ENCODE measurements around the gene GMCL2. TPM values are rescaled to one million over a fixed set of nuclear protein-coding genes. Genes with fewer than 3 reads are reported as not detected.

The GMCL2 gene
- total and polyA plus RNA-seq, 4 donors, result not detected

- 29% methylated on average over 2 of the region's 2 CpGs for WGBS
- Histone ChIP-seq H3K4me1 (ENCODE audit: control insufficient read depth in 4 of 4, insufficient read depth in 4 of 4, low read length in 3 of 4) (peaks cover 4 to 17% (median 6%) of the 10 kb centered on the region in 4 donors), H3K4me3 (ENCODE audit: low read depth in 1 of 3, low read length in 3 of 3) (no peak overlapping the region), H3K9me3 (ENCODE audit: control insufficient read depth in 4 of 4, low read length in 3 of 4) (no peaks in the 10 kb centered on the region), H3K27me3 (ENCODE audit: control insufficient read depth in 4 of 4, insufficient read depth in 4 of 4, low read length in 3 of 4) (no peaks in the 10 kb centered on the region), H3K36me3 (ENCODE audit: control insufficient read depth in 4 of 4, insufficient read depth in 3 of 4, low read depth in 1 of 4, low read length in 3 of 4) (no peaks in the 10 kb centered on the region), H3K9ac (ENCODE audit: low read depth in 1 of 2, low read length in 2 of 2) (no peak overlapping the region), H3K27ac (ENCODE audit: low read depth in 1 of 2, low read length in 2 of 2) (no peak overlapping the region)
- TF ChIP-seq SP1 (IDR thresholded peaks at IDR 0.05) (peak; percentile 55), CTCF (IDR thresholded peaks at IDR 0.05; ENCODE audit: low read depth, low read length, missing input control) (no peak), GABPA (IDR thresholded peaks at IDR 0.05 in 1 of 2, conservative IDR thresholded peaks at IDR 0.05 in 1 of 2) (peak in 1 of 2 donors; percentile 53), FOXA1 (IDR thresholded peaks at IDR 0.05) (no peak), YY1 (IDR thresholded peaks at IDR 0.05) (peak; percentile 26), ATF3 (IDR thresholded peaks at IDR 0.05) (no peak), ZBTB33 (IDR thresholded peaks at IDR 0.05) (peak; percentile 60), NR2F2 (IDR thresholded peaks at IDR 0.05) (no peak), REST (IDR thresholded peaks at IDR 0.05) (peak; percentile 31), RAD21 (IDR thresholded peaks at IDR 0.05) (peak in 1 of 2 donors; percentile 7), HNF4A (conservative IDR thresholded peaks at IDR 0.05) (peak; percentile 44 to 77), EGR1 (IDR thresholded peaks at IDR 0.05; ENCODE audit: low read depth in 2 of 2) (peak; percentile 95 to 96), MAX (IDR thresholded peaks at IDR 0.05) (peak; percentile 76), HNF4G (IDR thresholded peaks at IDR 0.05) (no peak), RXRA (IDR thresholded peaks at IDR 0.05) (peak; percentile 65 to 90), JUND (IDR thresholded peaks at IDR 0.05) (peak in 1 of 2 donors; percentile 55), TAF1 (conservative IDR thresholded peaks at IDR 0.05) (no peak), FOXA2 (IDR thresholded peaks at IDR 0.05) (peak; percentile 26)
- DNase-seq (ENCODE audit: low spot score), result no peak
These were observed 5.1 kb upstream of the GMCL2 start for GRCh38 chr5:178192244-178192643.

All from liver (tissue), 9 donors.